HG03039 (cell line): ENCODE data around the gene DMP1.

Experiments
- ATAC-seq: cut with Tn5 transposase; IDR thresholded peaks from one replicate; pipeline ENCODE4 v1.9.1; 2021; ENCODE audit warnings: mild to moderate bottlenecking, moderate library complexity; ENCODE audit not compliant: unreplicated experiment

The DMP1 gene, protein sequence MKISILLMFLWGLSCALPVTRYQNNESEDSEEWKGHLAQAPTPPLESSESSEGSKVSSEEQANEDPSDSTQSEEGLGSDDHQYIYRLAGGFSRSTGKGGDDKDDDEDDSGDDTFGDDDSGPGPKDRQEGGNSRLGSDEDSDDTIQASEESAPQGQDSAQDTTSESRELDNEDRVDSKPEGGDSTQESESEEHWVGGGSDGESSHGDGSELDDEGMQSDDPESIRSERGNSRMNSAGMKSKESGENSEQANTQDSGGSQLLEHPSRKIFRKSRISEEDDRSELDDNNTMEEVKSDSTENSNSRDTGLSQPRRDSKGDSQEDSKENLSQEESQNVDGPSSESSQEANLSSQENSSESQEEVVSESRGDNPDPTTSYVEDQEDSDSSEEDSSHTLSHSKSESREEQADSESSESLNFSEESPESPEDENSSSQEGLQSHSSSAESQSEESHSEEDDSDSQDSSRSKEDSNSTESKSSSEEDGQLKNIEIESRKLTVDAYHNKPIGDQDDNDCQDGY

GRCh38 chr4:87649980-87650379 is at the start of gene DMP1:
Gene DMP1 (plus strand): TSS chr4:87650280. CDS start chr4:87656493, 6,213 bp downstream.
- ATAC-seq = no peak

DNA sequence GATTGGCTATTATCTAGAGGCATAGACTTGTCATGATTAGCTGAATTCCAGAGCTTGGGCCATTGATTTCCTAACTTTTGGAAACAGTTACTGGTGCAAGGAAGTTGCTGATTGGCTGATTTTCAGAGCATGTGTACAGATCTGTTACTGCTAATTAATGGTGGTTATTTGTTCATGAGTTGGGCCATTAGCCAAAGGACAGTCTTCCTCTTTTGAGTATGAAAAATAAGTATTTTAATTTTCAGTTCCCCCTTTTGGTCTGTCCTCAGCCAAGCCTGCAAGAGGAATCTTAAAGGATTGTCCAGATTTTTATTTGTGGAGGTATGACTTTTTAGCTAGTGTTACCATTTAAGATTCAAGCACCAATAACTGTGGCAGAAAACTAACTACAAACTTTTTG is 48.7 kb upstream of the DMP1 start:
- ATAC-seq = no peak

GRCh38 chr4:87608229-87608628 is 41.9 kb upstream of the DMP1 start, which contains the start of gene DSPP:
Gene DSPP (plus strand): TSS chr4:87608529. CDS start chr4:87610909, 2,380 bp downstream.
- ATAC-seq = no peak

GRCh38 chr4:87614292-87614890 is 35.7 kb upstream of the DMP1 start:
- no peak for ATAC-seq

GRCh38 chr4:87616268-87616667 is 33.8 kb upstream of the DMP1 start:
- no peak for ATAC-seq

- no peak for ATAC-seq
These were observed 30.0 kb upstream of the DMP1 start for GRCh38 chr4:87620086-87620485.

DNA sequence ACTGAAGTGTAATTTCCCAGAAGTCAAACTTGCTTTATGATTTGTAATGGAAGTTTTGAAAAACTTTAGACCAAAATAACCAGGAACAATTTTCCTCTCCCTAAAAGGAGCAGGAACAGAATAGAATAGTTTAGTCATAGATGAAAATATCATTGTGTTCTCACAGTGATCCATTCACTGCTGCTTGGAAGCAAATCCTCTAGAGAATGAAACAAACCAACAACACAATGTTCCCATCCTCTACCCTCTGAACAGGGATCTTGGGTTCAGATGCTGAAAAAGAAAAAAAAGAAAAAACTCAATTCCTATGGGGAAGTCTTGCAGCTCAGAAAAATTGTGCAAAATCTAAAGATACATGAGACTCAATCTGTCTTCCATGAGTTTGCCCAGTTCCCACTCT is 29.6 kb upstream of the DMP1 start:
- no peak for ATAC-seq

- no peak for ATAC-seq
These were observed 27.8 kb upstream of the DMP1 start for GRCh38 chr4:87622303-87622702.

- ATAC-seq = no peak
These were observed 25.4 kb upstream of the DMP1 start for GRCh38 chr4:87624698-87625097.

DNA sequence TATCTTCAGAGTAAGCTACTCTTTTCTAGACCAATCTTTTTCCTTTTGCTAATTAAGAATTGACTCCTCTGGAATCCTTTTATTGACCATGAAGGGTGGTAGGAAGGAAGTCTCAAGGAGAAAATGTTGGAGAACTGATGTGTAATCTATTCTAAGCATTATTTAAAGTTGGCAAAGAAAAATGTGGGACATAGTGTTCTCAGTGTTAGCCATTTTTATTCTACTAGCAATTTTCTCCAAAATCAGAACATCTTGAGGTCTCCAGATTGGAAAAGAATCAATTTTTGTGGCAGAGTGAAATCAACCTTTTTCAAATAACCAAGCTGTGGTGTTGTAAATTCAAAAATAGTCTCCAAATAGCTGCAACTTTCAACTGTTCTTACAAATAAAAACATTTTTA is 18.4 kb upstream of the DMP1 start:
- no peak for ATAC-seq

DNA sequence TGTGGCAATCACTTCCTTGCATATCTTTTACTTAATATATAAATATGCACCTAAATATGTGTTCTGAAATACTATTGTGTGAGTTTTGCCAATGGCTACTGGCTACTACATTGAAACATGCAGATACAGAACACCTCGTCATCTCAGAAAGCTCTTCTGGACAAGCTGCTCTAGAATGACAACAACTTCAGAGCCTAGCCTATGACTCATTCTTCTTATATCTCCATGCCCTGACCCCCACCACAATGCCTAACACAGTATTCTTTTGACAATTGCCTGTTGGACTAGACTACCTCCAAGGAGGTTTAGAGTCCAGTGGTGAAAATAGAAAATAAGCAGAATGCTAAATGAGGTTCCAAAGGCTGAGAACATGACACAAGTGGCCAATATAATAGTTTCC is 17.6 kb upstream of the DMP1 start:
- no peak for ATAC-seq

GRCh38 chr4:87633243-87633642 is 16.8 kb upstream of the DMP1 start:
- ATAC-seq = no peak

GRCh38 chr4:87644286-87644685 is 5.8 kb upstream of the DMP1 start:
- no peak for ATAC-seq

DNA sequence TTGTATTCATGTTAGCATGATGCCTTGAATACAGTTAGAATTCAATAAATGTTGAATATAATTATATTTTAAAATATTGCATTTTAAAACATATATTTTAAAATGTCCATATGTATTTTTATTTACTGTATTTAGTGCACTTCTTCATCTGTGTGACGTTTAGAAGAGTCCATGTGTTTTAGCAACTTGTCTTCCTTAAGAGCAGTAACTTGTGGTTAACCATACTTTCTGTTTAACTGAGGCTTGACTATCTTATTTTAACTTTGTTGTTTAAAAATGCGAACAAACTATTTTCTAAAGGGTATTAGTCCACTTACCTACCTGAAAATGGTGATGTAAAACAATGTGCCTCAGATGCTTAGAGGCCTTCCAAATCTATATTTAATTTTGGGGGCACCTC is 858 bp downstream of the DMP1 start:
- no peak for ATAC-seq

DNA sequence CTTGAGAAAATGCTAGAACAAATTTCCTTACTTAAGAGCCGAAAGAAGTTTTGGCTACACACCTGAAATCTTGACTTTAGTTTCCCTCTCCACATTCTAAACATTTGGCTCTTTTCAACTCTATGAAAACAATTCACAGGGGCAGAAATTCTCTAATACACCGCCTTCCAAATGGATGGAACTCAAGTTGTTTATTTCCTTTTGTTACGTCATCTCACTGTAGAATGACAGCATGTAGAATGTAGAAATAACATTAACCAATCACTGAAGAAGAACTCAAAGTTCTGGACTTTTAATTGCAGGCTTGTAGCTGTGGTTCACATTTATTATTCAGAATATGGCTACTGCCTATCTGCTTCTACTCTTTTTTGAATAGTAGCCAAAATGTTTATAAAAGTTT is 1.9 kb downstream of the DMP1 start:
- no peak for ATAC-seq

GRCh38 chr4:87654487-87655044 is 4.5 kb downstream of the DMP1 start:
- no peak for ATAC-seq

DNA sequence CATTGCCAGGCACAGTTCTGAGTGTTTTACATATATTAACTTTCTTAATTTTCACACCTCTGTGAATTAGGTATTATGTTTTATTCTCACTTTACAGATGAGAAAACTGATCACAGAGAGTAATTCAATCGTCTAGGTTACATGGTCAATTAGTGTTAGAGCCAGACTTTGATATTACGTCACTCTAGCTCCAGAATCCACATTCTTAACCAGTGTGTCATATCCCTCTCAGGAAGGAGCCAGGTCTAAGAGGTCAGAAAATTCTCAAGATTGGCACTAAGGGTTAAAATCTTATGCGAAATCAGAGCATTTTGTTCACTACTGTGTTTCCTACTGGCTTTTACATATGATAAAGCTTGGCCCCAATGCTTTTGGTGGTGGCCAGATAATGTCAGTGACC is 7.4 kb downstream of the DMP1 start:
- ATAC-seq = no peak

DNA sequence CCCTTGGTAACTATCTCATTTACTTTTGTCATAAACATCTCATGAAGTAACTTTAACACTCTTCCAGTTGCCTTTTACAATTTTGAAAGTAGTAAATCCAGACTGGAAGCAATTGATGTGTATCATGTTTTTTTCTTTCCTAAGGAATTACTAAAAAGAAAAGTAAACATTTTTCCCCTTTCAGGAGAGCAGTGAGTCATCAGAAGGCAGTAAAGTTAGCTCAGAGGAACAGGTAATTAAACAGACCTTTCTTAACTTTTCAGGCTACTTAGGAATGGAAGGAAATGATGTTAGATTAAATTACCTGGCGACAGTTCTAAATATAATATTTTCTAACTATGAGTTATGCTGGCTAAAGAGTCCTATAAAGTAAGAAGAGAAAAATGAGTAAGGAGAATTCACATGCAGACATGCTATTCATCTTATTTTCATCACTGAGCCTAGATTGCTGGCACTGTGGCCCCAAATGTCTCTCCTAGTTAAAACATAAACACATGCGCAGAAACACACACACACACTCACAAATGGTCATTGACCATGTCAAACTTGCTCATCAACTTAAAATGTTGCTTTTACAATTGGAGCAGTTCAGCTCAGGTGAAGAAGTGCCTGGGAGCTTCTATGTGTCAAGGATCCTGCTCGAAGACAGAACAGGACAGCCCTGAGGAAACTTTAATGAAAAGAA is 9.3 kb downstream of the DMP1 start:
- no peak for ATAC-seq

DNA sequence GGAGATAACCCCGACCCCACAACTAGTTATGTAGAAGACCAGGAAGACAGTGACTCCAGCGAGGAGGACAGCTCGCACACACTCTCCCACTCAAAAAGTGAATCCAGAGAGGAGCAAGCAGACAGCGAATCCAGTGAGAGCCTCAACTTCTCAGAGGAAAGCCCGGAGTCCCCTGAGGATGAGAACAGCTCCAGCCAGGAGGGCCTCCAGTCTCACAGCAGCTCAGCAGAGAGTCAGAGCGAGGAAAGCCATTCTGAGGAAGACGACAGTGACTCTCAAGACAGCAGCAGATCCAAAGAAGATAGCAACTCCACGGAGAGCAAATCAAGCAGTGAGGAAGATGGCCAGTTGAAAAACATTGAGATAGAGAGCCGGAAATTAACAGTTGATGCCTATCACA is 12.8 kb downstream of the DMP1 start:
- ATAC-seq = no peak

- no peak for ATAC-seq
These were observed 19.3 kb downstream of the DMP1 start for GRCh38 chr4:87669373-87669772.

- ATAC-seq = peak; percentile 85
These were observed 27.7 kb downstream of the DMP1 start for GRCh38 chr4:87677731-87678130.
